Measurements from ENCODE around the gene SPTBN4.

DNA sequence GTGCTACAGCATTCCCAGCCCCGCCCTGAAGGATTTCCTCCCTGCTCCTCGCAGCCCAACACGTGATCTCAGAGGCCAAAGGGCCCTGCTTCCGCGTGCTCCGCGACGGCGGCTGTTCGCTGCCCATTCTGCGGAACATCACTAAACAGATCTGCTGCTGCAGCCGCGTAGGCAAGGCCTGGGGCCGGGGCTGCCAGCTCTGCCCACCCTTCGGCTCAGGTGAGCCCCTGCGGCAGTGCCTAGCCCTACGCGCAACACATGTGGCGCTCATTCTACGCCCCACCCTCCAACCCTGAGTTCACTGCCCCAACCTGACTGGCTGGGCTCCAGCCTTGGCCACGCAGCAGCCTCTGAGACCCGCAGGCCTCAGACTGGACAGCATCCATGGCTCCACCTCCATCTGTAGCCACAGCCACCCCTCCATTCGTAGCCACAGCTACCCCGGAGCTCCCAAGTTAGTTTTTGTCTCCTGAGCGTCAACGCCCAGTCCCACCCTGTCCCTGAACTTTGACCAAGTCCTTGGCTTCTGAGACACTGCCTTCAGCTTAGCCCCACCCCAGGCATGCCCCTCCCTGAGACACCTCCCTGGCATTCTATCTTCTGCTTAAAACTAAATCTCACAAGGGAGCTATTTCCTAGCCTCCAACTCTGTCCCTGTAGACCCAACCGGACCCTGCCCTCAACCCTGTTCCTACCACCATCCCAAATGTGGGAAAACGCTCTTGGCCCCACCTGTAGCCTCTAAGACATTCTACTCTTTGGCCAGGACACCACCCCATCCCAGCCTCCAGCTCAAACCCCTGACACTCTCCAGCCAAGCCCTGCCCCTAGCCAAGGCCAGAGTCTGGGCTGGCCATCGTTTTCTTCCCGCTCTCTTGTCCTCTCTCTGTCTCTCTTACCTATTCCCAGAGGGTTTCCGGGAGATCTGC lies 140.8 kb downstream of the SPTBN4 start:
- TF ChIP-seq, protein P1, sequence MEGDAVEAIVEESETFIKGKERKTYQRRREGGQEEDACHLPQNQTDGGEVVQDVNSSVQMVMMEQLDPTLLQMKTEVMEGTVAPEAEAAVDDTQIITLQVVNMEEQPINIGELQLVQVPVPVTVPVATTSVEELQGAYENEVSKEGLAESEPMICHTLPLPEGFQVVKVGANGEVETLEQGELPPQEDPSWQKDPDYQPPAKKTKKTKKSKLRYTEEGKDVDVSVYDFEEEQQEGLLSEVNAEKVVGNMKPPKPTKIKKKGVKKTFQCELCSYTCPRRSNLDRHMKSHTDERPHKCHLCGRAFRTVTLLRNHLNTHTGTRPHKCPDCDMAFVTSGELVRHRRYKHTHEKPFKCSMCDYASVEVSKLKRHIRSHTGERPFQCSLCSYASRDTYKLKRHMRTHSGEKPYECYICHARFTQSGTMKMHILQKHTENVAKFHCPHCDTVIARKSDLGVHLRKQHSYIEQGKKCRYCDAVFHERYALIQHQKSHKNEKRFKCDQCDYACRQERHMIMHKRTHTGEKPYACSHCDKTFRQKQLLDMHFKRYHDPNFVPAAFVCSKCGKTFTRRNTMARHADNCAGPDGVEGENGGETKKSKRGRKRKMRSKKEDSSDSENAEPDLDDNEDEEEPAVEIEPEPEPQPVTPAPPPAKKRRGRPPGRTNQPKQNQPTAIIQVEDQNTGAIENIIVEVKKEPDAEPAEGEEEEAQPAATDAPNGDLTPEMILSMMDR (IDR thresholded peaks at IDR 0.05), result no peak
- TF ChIP-seq POLR2A (IDR thresholded peaks at IDR 0.05), result no peak

All from body of pancreas (tissue), 4 donors.